T-helper 22 cell (primary cell): ENCODE measurements around the gene ANO6.
"Not testable (repeated sequence)": the region's sequence is repeated elsewhere in the genome, so short reads cannot be mapped to it uniquely, and the experiment has no call there.

Experiments
- DNase-seq: peaks from one replicate; pipeline ENCODE4 v3.0.0-alpha.2; 2020; ENCODE audit warnings: low read depth

Gene ANO6, protein sequence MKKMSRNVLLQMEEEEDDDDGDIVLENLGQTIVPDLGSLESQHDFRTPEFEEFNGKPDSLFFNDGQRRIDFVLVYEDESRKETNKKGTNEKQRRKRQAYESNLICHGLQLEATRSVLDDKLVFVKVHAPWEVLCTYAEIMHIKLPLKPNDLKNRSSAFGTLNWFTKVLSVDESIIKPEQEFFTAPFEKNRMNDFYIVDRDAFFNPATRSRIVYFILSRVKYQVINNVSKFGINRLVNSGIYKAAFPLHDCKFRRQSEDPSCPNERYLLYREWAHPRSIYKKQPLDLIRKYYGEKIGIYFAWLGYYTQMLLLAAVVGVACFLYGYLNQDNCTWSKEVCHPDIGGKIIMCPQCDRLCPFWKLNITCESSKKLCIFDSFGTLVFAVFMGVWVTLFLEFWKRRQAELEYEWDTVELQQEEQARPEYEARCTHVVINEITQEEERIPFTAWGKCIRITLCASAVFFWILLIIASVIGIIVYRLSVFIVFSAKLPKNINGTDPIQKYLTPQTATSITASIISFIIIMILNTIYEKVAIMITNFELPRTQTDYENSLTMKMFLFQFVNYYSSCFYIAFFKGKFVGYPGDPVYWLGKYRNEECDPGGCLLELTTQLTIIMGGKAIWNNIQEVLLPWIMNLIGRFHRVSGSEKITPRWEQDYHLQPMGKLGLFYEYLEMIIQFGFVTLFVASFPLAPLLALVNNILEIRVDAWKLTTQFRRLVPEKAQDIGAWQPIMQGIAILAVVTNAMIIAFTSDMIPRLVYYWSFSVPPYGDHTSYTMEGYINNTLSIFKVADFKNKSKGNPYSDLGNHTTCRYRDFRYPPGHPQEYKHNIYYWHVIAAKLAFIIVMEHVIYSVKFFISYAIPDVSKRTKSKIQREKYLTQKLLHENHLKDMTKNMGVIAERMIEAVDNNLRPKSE

DNA sequence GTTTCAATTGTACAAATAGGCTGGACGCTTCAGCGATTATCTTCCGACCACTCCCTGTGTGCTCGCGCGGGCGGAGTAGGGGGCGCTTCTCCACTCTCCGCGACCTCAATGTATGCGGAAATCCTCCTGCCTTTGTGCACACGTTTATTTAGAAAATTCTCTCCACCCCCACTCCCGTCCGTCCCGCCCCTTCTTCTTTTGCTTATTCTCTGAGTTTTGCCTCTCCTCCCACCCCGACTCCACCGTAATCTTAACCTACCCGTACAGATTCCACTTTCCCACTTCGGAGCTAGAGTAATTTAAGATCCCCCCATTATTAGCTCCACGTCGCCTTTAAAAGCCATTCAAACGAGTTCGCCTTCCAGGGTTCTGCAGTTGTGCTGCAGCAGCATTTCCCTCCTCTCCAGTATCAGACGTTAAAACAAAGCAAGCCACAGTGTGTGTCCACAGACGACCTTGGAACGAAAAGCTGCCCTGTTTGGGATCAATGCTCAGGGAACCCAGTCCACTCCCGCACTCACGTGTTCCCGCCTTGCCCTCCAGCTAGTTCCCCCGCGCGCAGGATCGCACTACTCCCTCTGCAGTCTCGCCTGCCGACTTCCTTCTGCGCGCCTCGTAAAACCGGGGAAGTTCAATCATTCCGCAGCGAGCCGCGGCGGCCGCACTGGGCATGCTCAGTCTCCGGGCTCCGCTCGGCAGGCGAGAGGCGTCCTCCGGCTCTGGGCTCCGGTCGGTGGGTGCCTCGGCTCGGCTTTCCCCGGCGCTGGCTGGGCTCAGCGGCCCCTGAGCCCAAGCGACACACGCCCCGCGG, at the start of gene ANO6:
ANO6 (plus strand) TSS at position 677 of the 811 bp plus-strand sequence. CDS start 227 bp downstream, outside the sequence.
- DNase-seq = peak; percentile 60

GRCh38 chr12:45168976-45169375, 46.9 kb upstream of the ANO6 start:
- DNase-seq = no peak

- DNase-seq = peak; percentile 37
Observed at GRCh38 chr12:45170456-45171042, 45.3 kb upstream of the ANO6 start.

DNA sequence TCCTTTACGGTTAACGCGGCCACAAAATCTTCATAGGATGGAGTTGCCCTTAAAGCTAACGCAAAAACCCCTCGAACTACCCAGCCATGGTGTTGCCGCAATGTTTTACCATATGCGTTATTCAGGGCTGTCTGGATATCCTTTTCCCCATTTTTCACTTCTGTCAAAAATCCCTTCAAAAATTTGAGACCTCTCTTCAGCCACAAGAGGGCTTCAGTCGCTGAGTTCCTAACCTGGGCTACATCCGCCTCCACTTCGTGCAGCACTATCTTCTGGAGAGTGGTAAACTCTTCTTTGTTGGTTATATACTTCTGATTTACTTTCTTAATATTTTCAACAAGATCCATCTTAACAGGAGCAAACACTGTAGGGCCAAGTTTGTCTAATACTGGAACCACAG, 42.6 kb upstream of the ANO6 start:
- DNase-seq = not testable (repeated sequence)

DNA sequence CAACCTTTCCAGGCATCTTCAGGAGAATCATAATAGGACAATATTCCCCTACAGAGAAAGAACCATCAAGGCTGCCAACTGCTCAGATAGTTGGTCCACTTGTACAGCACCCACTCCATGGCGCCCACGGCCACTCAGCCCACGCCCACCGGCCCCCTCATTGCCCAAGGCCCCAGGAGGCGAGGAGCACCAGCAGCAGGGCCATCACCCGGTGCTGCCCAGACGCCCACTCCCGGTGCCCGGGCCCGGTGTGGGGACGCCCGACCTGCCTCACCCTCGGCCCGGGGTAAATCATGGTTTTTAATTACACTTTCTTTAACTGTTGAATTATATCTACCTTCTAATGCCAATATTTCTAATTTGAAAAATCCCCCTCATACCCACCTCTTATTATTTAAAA, 41.3 kb upstream of the ANO6 start:
- no peak for DNase-seq

GRCh38 chr12:45178771-45179170, 37.1 kb upstream of the ANO6 start:
- DNase-seq = no peak

GRCh38 chr12:45182511-45182910, 33.4 kb upstream of the ANO6 start:
- no peak for DNase-seq

DNA sequence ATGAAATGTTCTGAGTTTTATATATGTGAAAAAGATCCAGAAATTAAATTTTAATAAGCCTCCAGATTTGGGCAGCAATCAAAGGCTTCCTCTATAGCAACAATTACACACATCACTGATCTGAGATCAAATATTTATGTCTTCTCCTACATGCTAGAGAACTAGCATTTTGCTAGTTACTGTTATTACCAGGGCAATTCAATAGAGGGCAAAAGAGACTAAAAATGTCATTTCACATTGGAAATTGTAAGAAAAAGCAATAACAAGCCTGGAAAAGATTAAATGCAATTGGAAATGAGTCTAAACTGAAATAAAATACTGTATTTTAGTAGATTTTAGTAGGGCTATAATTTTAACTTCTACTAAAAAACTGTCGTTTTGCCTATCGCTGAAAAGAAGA, 32.6 kb upstream of the ANO6 start:
- no peak for DNase-seq

GRCh38 chr12:45184147-45184963, 31.5 kb upstream of the ANO6 start:
- DNase-seq = no peak

DNA sequence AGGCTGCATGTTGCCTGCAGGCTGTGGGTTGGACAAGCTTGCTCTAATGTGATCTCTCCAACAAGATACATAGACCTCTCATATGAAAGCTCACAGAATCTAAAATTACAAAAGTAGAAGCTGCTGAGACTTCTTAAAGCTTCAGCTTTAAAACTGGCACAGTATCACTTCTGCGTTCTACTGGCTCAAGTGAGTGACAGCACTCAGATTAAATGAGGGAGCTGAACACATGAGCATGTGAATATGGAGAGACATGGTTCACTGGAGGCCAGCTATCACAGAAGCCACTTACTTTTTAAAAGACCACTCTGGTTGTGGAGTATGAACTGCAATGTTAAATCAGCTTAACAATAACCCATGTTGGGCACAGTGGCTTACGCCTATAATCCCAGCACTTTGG, 29.1 kb upstream of the ANO6 start:
- no peak for DNase-seq

DNA sequence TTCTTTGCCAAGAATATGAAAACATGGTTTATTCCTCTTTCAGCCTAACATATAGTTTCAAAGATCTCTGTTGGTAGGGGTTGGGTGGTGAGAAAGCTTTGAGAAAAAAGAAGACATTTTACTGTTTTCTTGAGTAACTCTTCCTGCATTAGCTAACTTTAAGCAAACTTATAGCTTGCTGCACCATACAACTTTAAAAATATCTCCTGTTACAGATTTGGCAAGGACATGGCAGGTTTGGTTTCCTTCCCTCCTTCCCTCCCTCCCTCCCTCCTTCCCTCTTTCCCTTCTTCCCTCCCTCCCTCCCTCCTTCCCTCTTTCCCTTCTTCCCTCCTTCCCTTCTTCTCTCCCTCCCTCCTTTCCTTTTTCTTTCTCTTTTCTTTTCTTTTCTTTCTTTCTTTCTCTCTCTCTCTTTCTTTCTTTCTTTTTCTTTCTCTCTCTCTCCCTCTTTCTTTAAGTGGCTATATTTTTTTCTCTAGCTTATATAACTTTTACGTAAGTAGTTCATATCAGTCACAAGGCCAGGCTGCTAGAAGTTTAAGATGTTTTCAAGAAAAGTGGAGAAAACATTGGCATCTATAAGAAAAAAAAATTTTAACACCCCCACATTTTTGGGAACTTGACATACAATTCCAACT, 26.0 kb upstream of the ANO6 start:
- DNase-seq = no peak

DNA sequence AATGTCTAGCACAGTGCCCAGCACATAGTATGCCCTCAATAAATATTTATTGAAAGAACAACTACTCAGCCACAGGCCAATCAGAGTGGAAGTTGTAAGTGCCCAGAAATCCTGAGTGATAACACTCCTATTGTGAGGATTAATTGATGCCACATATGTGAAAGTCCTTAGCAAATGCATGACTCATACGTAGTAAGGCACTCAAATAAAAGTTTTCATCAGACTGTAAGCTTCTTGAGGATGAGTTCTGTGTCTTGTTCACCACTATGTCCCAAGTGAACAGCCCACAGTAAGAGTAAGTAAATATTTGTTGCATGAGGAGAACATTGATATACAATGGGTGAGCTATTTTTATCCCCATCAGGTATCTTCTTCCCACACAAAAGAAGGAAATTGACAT, 24.7 kb upstream of the ANO6 start:
- no peak for DNase-seq

DNA sequence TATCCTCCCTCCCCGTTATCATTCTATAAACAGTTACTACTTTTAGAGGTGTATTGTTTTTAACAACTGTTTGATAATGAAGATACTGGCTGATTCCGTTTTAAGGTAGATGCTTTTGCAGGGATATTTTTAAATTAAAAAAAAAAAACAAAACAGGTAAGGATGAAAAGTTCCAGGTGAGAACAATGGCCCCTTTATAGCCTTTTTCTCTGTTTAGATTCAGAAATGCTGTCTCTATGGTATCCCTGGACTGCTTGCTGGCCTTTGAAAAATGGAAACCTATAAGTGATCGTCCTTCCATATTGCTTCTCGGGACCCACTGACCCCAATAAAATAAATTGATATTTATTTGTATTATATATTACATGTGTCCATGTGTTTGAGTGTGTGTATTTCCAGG, 23.2 kb upstream of the ANO6 start:
- no peak for DNase-seq

DNA sequence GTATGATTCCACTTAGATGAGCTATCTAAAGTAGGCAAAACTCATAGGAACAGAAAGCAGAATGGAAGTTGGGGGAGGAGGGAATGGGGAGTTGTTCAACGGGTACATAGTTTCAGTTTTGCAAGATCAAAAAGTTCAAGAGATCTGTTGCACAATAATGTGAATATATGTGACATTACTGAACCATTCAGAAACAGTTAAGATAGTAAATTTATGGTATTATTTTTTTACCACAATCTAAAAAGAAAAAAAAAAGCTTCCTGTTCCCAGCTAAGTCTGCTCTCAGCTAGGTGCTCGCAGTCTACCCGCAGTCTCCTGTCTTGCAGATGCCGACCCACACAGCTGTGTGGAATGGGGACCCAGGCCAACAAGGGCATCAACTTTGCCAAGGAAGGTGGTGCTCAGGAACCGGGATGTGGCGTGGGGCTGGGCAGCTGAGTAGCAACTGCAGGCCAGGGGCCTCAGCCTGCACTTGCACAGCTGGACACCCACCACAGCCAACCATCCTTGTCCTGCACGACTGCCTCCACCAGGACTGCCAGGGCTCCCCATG, 15.3 kb upstream of the ANO6 start:
- no peak for DNase-seq

- DNase-seq = no peak
Observed at GRCh38 chr12:45203767-45204166, 12.1 kb upstream of the ANO6 start.

- DNase-seq = no peak
Observed at GRCh38 chr12:45204757-45205156, 11.1 kb upstream of the ANO6 start.

DNA sequence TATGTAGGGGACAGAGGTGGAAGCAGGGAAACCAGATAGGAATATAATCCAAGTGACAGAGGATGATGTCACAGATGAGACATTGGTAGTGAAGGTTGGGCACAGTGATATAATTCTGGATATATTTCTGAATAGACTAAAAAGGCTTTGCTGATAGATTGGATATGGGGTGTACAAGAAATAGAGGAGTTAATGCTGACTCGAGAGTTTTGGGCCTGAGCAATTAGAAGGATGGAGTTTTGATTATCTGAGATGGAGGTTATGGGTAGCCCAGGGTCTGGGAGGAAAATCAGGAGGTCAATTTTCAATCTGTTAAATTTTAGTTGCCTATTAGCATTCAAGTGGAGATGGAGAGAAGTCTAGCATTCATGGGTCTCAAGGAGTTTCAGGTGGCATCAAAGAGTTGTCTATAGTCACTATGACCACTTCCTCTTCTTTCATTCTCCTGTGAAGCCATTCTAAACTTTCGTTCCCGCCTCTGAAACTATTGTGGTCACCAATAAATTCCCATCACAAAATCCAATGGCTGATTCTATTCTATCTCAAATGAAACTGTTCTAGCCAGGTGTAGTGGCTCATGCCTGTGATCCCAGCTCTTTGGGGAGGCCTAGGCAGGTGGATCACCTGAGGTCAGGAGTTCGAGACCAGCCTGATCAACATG, 10.6 kb upstream of the ANO6 start:
- DNase-seq = no peak

GRCh38 chr12:45208604-45209487, 7.0 kb upstream of the ANO6 start:
- DNase-seq = no peak

DNA sequence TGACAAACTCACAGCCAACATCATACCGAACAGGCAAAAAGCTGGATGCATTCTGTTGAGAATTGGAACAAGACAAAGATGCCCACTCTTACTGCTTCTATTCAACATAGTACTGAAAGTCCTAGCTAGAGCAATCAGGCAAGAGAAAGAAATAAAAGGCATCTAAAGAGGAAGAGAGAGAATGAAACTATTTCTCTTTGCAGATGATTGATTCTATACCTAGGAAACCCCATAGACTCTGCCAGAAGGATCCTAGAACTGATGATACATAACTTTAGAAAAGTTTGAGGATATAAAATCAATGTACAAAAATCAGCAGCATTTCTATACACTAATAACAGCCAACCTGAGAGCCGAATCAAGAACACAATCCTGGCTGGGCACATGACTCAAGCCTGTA, 6.1 kb upstream of the ANO6 start:
- DNase-seq = no peak
